AG09319 (cell line): ENCODE results near the gene CD69.
A peak's percentile ranks its signal among the peaks of the same experiment; 100 is the strongest.

Experiments
- DNase-seq: peaks from one replicate; pipeline ENCODE4 v3.0.0-alpha.2; 2010; ENCODE audit warnings: low read depth; ENCODE audit errors: extremely low read depth
- TF ChIP-seq, protein P1 (sequence below): IDR thresholded peaks from 2 replicates; pipeline ENCODE4 v1.5.1; 2011; ENCODE audit warnings: low read depth, mild to moderate bottlenecking, inconsistent platforms, low read length, moderate library complexity

The CD69 gene

DNA sequence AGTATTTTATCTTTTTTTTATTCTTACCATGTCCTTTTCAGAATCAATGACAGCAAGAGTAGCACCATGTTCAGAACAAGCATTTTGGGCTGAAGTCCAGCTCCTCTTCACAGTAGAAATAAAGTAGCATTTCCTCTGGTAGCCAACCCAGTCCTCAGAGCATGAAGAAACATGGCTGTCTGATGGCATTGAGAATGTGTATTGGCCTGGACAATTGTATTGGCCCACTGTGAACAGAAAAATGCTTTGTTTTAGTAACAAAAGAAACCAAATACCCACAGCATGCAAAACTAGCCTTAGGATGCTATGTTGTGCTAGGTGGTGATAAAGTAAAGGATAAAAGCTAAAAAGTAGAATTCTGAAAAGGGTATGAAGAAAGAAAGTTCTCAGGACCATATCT, 5.7 kb downstream of the CD69 start:
- TF ChIP-seq, protein P1, sequence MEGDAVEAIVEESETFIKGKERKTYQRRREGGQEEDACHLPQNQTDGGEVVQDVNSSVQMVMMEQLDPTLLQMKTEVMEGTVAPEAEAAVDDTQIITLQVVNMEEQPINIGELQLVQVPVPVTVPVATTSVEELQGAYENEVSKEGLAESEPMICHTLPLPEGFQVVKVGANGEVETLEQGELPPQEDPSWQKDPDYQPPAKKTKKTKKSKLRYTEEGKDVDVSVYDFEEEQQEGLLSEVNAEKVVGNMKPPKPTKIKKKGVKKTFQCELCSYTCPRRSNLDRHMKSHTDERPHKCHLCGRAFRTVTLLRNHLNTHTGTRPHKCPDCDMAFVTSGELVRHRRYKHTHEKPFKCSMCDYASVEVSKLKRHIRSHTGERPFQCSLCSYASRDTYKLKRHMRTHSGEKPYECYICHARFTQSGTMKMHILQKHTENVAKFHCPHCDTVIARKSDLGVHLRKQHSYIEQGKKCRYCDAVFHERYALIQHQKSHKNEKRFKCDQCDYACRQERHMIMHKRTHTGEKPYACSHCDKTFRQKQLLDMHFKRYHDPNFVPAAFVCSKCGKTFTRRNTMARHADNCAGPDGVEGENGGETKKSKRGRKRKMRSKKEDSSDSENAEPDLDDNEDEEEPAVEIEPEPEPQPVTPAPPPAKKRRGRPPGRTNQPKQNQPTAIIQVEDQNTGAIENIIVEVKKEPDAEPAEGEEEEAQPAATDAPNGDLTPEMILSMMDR = no peak
- DNase-seq = no peak

DNA sequence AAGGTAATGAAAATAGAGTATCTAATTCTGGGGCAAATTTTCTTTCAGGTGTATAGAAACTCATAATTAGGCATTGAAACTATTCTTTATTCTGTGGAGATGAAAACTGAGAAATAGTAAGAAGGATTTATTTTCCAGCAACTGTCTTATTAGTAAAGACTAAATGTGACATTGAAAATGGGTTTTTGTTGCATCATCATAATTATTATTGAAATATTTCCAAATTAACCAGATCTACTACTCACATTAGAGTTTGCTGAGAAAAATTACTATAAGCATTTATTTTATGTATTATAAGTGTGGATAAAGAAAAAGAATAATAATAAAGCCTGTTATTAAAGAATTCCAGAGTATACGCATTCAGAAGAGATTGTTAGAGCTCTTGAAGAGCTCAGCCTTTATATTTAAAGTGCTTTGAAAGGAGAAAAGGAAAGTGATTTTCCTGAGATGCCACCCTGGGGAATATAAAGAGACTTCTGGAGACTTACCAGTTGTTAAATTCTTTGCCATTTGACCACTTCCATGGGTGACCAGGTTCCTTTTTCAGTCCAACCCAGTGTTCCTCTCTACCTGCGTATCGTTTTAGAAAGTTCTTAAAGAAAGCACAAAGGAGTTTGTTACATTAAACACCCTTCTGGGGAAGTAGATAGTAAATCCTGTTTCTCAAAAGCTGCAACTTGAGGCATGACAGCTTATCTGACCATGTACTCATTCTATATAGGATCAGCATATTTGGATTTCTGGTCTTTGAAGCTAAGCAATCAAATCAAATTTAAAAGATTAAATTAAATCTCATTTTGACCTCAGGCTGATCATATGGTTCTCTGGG, 6.4 kb downstream of the CD69 start:
- TF ChIP-seq, protein P1 = no peak
- no peak for DNase-seq

DNA sequence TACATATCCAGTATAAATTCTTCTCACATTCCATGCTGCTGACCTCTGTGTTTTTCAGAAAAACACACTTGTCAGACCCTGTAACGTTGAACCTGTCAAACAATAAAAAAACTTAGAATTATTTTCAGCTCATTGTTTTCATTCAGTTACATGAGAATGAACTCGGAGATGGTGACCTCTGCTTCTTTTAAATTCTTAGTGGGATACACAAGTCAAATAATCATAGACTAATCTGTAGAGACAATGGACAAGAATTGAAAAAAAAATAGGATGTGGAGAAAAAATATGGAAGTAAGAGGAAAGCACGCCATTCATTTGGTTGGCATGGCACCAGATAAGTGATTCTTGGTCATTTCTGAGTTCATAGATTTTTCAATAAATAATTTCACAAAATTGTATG, 7.2 kb downstream of the CD69 start:
- DNase-seq = no peak
- TF ChIP-seq, protein P1 = no peak

DNA sequence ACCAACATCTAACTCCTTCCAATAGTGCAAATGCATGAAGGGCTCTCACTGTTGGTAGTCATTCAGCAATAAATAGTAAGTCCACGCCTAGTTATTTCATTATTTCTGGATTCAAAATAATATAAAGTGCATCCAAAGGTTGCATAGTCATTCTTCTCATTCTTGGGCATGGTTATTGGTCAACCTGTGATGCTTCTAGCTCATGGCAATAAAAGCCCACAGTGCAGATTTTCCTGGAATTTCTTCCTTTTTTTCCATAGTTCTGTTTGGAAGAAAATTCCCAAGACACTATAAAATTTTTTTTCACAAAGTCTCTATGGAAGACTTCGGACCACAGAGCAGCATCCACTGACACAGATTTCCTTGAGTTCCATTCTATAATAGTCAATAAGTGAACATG, 7.6 kb downstream of the CD69 start:
- DNase-seq = no peak

DNA sequence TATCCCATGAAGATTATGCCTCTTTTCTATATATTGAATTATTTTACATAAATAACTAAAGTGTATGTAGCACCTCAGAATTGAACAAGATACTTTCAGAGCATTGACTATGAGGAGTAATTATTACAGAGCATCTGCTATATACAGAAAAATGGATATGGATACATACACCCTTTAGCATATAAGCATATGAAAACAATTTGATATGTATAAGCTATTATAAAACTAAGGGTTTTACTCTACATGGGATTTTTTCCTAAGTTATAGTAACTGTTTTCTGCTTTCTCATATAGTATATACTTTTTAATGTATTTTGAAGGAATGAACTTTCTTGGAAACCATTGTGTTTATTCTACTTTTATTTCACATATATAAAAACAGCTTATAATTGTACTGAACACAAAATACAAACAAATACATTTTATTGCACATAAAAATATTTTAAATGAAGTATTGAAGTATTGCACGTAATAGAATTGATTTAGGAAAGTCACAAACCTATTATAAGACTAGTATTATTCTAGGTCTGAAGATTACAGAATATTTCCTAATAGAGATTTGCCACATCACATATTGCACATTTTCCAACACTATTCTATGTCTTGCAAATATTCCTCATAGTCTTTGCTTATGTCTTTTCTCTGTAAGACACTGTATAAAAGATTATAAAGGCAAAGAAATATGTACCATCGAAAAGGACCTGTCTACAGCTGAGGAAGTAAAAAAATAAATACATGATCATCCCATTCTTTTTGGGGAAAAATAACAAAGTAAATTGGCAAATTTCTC, 8.4 kb downstream of the CD69 start:
- TF ChIP-seq, protein P1 = no peak
- DNase-seq = no peak

More for the DNA sequence above, 7.6 kb downstream of the CD69 start:
- TF ChIP-seq, protein P1 = no peak

DNA sequence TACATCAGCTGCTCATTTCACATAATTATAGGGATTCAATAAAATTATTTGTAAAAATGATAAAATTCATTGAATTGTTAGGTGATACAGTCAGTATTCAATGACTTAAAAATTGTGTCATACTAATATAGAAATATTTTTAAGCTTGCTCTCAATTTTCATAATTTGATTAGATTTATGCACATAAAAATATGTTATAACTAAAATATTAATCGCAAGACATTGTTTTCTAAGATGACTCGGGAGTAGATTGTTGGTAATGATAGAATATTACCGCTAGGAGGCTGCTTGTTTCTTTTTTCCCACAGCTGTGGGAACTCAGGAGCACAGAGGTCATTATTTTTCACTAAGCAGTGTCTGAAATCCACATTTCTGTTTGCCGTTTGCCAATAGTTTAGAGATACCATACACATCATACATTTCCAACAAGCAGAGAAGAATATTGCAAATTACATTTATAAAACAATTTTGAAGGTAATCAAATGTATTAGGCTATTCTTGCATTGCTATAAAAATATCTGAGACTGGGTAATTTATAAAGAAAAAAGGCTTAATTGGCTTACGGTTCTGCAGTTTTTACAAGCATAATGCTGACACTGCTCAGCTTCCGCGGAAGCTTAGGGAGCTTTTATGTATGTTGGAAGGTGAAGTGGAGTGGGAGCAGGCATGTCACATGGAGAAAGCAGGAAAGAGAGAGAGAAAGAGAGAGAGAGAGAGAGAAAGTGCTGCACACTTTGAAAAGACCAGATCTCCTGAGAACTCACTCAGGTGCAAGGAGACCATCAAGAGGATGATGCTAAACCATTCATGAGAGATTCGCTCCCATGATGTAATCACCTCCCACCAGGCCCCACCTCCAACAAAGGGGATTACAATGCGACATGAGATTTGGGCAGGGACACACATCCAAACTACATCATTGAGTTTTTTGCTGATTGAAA, 9.2 kb downstream of the CD69 start:
- no peak for DNase-seq
- TF ChIP-seq, protein P1 = peak; percentile 28
